Skeletal muscle tissue (tissue), 4 donors: ENCODE measurements around the gene PRR3. TPM values are rescaled to one million over a fixed set of nuclear protein-coding genes. Genes with fewer than 3 reads are reported as not detected.
A peak's percentile ranks its signal among the peaks of the same experiment; 100 is the strongest.
"Not testable (repeated sequence)": the region's sequence is repeated elsewhere in the genome, so short reads cannot be mapped to it uniquely, and the experiment has no call there.

Experiments
- H3K27ac ChIP-seq: one replicate; pipeline ENCODE4 v1.7.0; 2013; ENCODE audit warnings: mild to moderate bottlenecking, low read depth, low read length, inconsistent platforms
- H3K27me3 ChIP-seq, 3 donors: one replicate each; pipeline ENCODE4 v1.7.0; 2013; ENCODE audit warnings: low read length in 3 of 3; ENCODE audit not compliant: control insufficient read depth in 3 of 3, insufficient read depth in 3 of 3
- H3K36me3 ChIP-seq, 3 donors: one replicate each; pipeline ENCODE4 v1.7.0; 2013; ENCODE audit warnings: low read length in 3 of 3; ENCODE audit not compliant: control insufficient read depth in 3 of 3, insufficient read depth in 3 of 3
- H3K4me1 ChIP-seq, 3 donors: one replicate each; pipeline ENCODE4 v1.7.0; 2013; ENCODE audit warnings: low read length in 3 of 3, mild to moderate bottlenecking in 3 of 3; ENCODE audit not compliant: control insufficient read depth in 3 of 3, insufficient read depth in 3 of 3
- H3K4me3 ChIP-seq, 3 donors: one replicate each; pipeline ENCODE4 v1.7.0; 2013; ENCODE audit warnings: low read length in 3 of 3
- H3K9ac ChIP-seq, 3 donors: one replicate each; pipeline ENCODE4 v1.7.0; 2013; ENCODE audit warnings: low read length in 3 of 3, mild to moderate bottlenecking in 3 of 3, moderate library complexity in 2 of 3, low read depth in 1 of 3
- H3K9me3 ChIP-seq, 3 donors: one replicate each; pipeline ENCODE4 v1.7.0; 2013; ENCODE audit warnings: low read length in 3 of 3; ENCODE audit not compliant: control insufficient read depth in 3 of 3
- total RNA-seq: library from RNA; depleted of rRNA; stranded (reverse); fragments of >200 nt; gene quantifications from one replicate; pipeline ENCODE4 v1.2.3, GENCODE V29; 2014
- donor health status: Osteomylitis.

The PRR3 gene
- total RNA-seq, 1 donor from 2014 or later: 3.7 TPM

GRCh38 chr6:30516754-30517076 is 40.4 kb upstream of the PRR3 start:
- H3K9me3 ChIP-seq, H3K27me3 ChIP-seq, H3K4me1 ChIP-seq, H3K36me3 ChIP-seq: not testable (repeated sequence)
- peak overlapping the region; percentile 76 for H3K27ac ChIP-seq
- H3K9ac ChIP-seq: peak overlapping the region in 1 of 3 donors; percentile 63
- peak overlapping the region in 2 of 3 donors; percentile 62 to 69 for H3K4me3 ChIP-seq

- H3K9ac ChIP-seq, H3K4me1 ChIP-seq, H3K27ac ChIP-seq, H3K36me3 ChIP-seq, H3K27me3 ChIP-seq, H3K4me3 ChIP-seq, H3K9me3 ChIP-seq: not testable (repeated sequence)
Observed at GRCh38 chr6:30517767-30518504, 39.2 kb upstream of the PRR3 start.

- H3K27ac ChIP-seq, H3K9ac ChIP-seq, H3K36me3 ChIP-seq, H3K4me1 ChIP-seq, H3K9me3 ChIP-seq, H3K4me3 ChIP-seq, H3K27me3 ChIP-seq: not testable (repeated sequence)
Observed at GRCh38 chr6:30518505-30519145, 38.5 kb upstream of the PRR3 start.

- no peak overlapping the region for H3K4me3 ChIP-seq
- no peaks in the 10 kb centered on the region for H3K36me3 ChIP-seq
- H3K4me1 ChIP-seq: peaks cover 0 to 5% (median 0%) of the 10 kb centered on the region in 3 donors
- peaks cover 0 to 3% (median 0%) of the 10 kb centered on the region in 3 donors for H3K9me3 ChIP-seq
- H3K27me3 ChIP-seq: peaks cover 0 to 3% (median 0%) of the 10 kb centered on the region in 3 donors
- H3K27ac ChIP-seq: no peak overlapping the region
- no peak overlapping the region for H3K9ac ChIP-seq
Observed at GRCh38 chr6:30520522-30520921, 36.6 kb upstream of the PRR3 start.

- not testable (repeated sequence) for H3K27me3 ChIP-seq, H3K4me3 ChIP-seq, H3K27ac ChIP-seq, H3K4me1 ChIP-seq, H3K36me3 ChIP-seq, H3K9ac ChIP-seq, H3K9me3 ChIP-seq
Observed at GRCh38 chr6:30521082-30521481, 36.0 kb upstream of the PRR3 start.

- H3K36me3 ChIP-seq, H3K9me3 ChIP-seq, H3K27me3 ChIP-seq, H3K4me1 ChIP-seq, H3K4me3 ChIP-seq, H3K9ac ChIP-seq, H3K27ac ChIP-seq: not testable (repeated sequence)
Observed at GRCh38 chr6:30521952-30522351, 35.1 kb upstream of the PRR3 start.

GRCh38 chr6:30526444-30526843 is 30.7 kb upstream of the PRR3 start:
- H3K27ac ChIP-seq, H3K4me3 ChIP-seq, H3K9me3 ChIP-seq, H3K27me3 ChIP-seq, H3K36me3 ChIP-seq, H3K9ac ChIP-seq, H3K4me1 ChIP-seq: not testable (repeated sequence)

- H3K9me3 ChIP-seq, H3K36me3 ChIP-seq, H3K27me3 ChIP-seq, H3K4me3 ChIP-seq, H3K27ac ChIP-seq, H3K9ac ChIP-seq, H3K4me1 ChIP-seq: not testable (repeated sequence)
Observed at GRCh38 chr6:30529349-30529875, 27.7 kb upstream of the PRR3 start.

- Histone ChIP-seq H3K9me3 (no peaks in the 10 kb centered on the region), H3K36me3 (no peaks in the 10 kb centered on the region), H3K9ac (no peak overlapping the region), H3K27me3 (no peaks in the 10 kb centered on the region), H3K27ac (no peak overlapping the region), H3K4me3 (no peak overlapping the region), H3K4me1 (peaks cover 0 to 5% (median 2%) of the 10 kb centered on the region in 3 donors)
Observed at GRCh38 chr6:30530014-30530413, 27.1 kb upstream of the PRR3 start.

- peaks cover 0 to 5% (median 0%) of the 10 kb centered on the region in 3 donors for H3K4me1 ChIP-seq
- H3K4me3 ChIP-seq: no peak overlapping the region
- H3K27me3 ChIP-seq: no peaks in the 10 kb centered on the region
- H3K9ac ChIP-seq: no peak overlapping the region
- no peaks in the 10 kb centered on the region for H3K9me3 ChIP-seq
- no peak overlapping the region for H3K27ac ChIP-seq
- no peaks in the 10 kb centered on the region for H3K36me3 ChIP-seq
Observed at GRCh38 chr6:30533460-30534294, 23.4 kb upstream of the PRR3 start.
